ENCODE data around the gene TSPAN18. TPM values are rescaled to one million over a fixed set of nuclear protein-coding genes. Genes with fewer than 3 reads are reported as not detected.

Gene TSPAN18
- total and polyA plus RNA-seq, 2 donors, result 32.2 to 36.9 TPM

GRCh38 chr11:44940835-44941234 is 214.1 kb downstream of the TSPAN18 start:
- H3K27ac ChIP-seq (ENCODE audit: low read depth), result no peak overlapping the region
- DNase-seq (ENCODE audit: extremely low spot score), result no peak
- no peaks in the 10 kb centered on the region for H3K36me3 ChIP-seq (ENCODE audit: insufficient read depth)
- H3K4me1 ChIP-seq (ENCODE audit: insufficient read depth), result no peaks in the 10 kb centered on the region
- no peak overlapping the region for H3K4me3 ChIP-seq (ENCODE audit: low read depth, low read length)
- 92% methylated on average over 9 of the region's 9 CpGs for WGBS

DNA sequence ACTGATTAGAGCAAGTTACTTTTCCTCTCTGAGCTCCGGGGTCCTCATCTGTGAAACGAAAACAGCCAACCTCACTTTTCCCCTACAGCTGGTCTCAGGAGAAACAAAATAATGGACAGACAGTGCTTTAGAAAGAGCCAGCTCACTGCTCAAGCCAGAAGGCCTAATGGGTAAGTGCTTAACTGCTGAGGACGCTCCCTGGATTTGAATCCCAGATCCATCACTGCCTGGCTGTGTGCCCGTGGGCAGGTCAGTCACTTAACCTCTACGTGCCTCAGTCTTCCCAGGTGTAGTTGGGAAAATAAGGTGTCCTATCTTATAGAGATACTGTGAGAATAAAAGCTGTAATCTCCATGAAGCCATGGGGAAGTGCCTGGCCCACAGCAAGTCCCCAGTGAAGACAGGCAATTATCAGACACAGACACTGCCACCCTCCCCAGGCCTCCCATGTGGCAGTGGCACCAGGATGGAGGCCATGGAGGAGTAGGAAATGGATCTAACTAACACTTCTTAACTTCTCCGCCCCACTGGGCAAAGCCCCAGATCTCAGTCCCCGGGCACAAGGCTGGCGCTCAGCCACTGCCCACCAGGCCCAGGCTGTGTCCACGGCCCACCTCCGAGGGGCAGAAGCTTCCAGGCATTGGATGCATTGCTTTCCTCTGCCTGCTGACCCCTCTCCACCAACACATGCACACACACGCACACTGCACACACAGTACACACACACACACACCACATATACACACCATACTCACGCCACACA is 214.7 kb downstream of the TSPAN18 start:
- Histone ChIP-seq H3K4me3 (ENCODE audit: low read depth, low read length) (no peak overlapping the region), H3K36me3 (ENCODE audit: insufficient read depth) (no peaks in the 10 kb centered on the region), H3K4me1 (ENCODE audit: insufficient read depth) (no peaks in the 10 kb centered on the region), H3K27ac (ENCODE audit: low read depth) (no peak overlapping the region)
- whole genome bisulfite sequencing, result 80% methylated on average over 12 of the region's 12 CpGs
- DNase-seq (ENCODE audit: extremely low spot score), result no peak

- H3K4me1 ChIP-seq (ENCODE audit: insufficient read depth), result no peaks in the 10 kb centered on the region
- H3K4me3 ChIP-seq (ENCODE audit: low read depth, low read length), result no peak overlapping the region
- WGBS, result 93% methylated on average over 10 of the region's 10 CpGs
These were observed 215.5 kb downstream of the TSPAN18 start for GRCh38 chr11:44942029-44942955.

GRCh38 chr11:44943118-44943517 is 216.4 kb downstream of the TSPAN18 start:
- WGBS, result 73% methylated on average over 7 of the region's 7 CpGs

More at GRCh38 chr11:44942029-44942955, 215.5 kb downstream of the TSPAN18 start:
- Histone ChIP-seq H3K27ac (ENCODE audit: low read depth) (no peak overlapping the region), H3K36me3 (ENCODE audit: insufficient read depth) (no peaks in the 10 kb centered on the region)
- DNase-seq (ENCODE audit: extremely low spot score), result no peak

GRCh38 chr11:44943696-44944095 is 216.9 kb downstream of the TSPAN18 start:
- DNase-seq (ENCODE audit: extremely low spot score), result no peak
- H3K27ac ChIP-seq (ENCODE audit: low read depth), result no peak overlapping the region
- H3K36me3 ChIP-seq (ENCODE audit: insufficient read depth), result no peaks in the 10 kb centered on the region
- WGBS, result 89% methylated on average over 7 of the region's 7 CpGs
- H3K4me3 ChIP-seq (ENCODE audit: low read depth, low read length), result no peak overlapping the region
- no peaks in the 10 kb centered on the region for H3K4me1 ChIP-seq (ENCODE audit: insufficient read depth)

More at GRCh38 chr11:44943118-44943517, 216.4 kb downstream of the TSPAN18 start:
- no peaks in the 10 kb centered on the region for H3K4me1 ChIP-seq (ENCODE audit: insufficient read depth)
- no peak overlapping the region for H3K27ac ChIP-seq (ENCODE audit: low read depth)
- H3K36me3 ChIP-seq (ENCODE audit: insufficient read depth), result no peaks in the 10 kb centered on the region
- no peak for DNase-seq (ENCODE audit: extremely low spot score)
- H3K4me3 ChIP-seq (ENCODE audit: low read depth, low read length), result no peak overlapping the region

GRCh38 chr11:44944181-44944852 is 217.6 kb downstream of the TSPAN18 start:
- no peak for DNase-seq (ENCODE audit: extremely low spot score)
- WGBS, result 79% methylated on average over 7 of the region's 7 CpGs
- Histone ChIP-seq H3K4me3 (ENCODE audit: low read depth, low read length) (no peak overlapping the region), H3K4me1 (ENCODE audit: insufficient read depth) (no peaks in the 10 kb centered on the region), H3K36me3 (ENCODE audit: insufficient read depth) (no peaks in the 10 kb centered on the region), H3K27ac (ENCODE audit: low read depth) (no peak overlapping the region)

DNA sequence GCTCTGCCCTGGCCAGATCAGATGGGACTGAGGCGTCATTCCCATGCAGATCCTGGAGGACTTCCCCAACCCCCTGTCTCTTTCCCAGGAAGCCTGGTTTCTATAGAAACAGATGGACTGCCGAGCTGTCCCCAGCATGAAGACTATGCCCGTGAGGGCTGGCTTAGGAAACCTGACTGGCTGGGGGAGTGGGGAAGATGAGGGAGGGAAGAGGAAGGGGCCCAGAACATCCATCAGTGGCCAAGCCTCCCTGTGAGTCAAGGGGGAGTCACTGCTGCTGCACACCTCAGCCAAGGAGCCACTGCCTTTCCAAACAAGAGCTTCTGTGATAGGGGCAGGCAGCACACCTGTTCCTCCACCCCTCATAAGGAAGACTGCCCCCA is 218.1 kb downstream of the TSPAN18 start:
- Histone ChIP-seq H3K4me1 (ENCODE audit: insufficient read depth) (no peaks in the 10 kb centered on the region), H3K27ac (ENCODE audit: low read depth) (no peak overlapping the region), H3K4me3 (ENCODE audit: low read depth, low read length) (no peak overlapping the region), H3K36me3 (ENCODE audit: insufficient read depth) (no peaks in the 10 kb centered on the region)
- DNase-seq (ENCODE audit: extremely low spot score), result no peak
- 71% methylated on average over 3 of the region's 3 CpGs for WGBS

DNA sequence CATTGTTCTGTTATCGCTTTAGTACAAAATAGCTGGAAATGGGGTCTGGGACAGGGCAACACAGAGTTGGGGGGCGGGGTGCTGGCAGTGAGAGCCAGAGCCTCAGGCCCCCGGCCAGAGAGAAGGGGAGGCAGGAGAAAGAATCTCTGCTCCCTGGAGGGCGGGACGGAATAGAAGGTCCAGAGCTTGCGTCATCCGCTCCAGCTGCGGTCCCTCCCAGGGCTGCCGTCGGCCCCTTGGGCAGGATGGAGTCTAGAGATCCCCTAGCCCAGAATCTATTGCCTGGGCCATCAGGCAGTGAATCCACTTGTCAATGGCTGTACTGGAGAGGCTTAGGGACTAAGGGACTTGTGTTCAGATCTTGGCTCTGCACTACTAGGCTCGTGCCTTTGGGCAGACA is 218.9 kb downstream of the TSPAN18 start:
- 70% methylated on average over 11 of the region's 11 CpGs for WGBS
- Histone ChIP-seq H3K4me1 (ENCODE audit: insufficient read depth) (no peaks in the 10 kb centered on the region), H3K27ac (ENCODE audit: low read depth) (no peak overlapping the region), H3K36me3 (ENCODE audit: insufficient read depth) (no peaks in the 10 kb centered on the region), H3K4me3 (ENCODE audit: low read depth, low read length) (no peak overlapping the region)
- no peak for DNase-seq (ENCODE audit: extremely low spot score)

DNA sequence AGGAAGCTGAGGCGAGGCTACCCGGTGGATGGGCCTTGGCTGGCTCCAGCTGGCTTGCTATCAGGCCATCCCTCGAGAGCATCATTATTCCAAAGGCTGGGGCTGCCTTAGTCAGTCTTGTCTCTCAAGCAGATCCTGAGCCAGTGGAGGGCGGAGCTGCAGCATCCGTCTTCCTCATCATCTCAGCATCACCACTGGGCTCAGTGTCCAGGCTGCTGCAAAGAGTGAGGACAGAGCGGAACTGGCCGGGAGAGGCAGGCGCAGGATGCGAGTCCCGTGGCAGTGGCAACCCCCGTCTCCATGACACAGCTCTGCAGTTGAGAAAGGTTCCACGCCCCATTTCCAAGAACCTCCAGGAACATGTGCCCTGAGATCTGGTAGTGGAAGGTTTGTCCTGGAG is 219.5 kb downstream of the TSPAN18 start:
- 71% methylated on average over 12 of the region's 12 CpGs for WGBS
- DNase-seq (ENCODE audit: extremely low spot score), result no peak
- Histone ChIP-seq H3K36me3 (ENCODE audit: insufficient read depth) (no peaks in the 10 kb centered on the region), H3K4me1 (ENCODE audit: insufficient read depth) (no peaks in the 10 kb centered on the region), H3K4me3 (ENCODE audit: low read depth, low read length) (no peak overlapping the region), H3K27ac (ENCODE audit: low read depth) (no peak overlapping the region)

DNA sequence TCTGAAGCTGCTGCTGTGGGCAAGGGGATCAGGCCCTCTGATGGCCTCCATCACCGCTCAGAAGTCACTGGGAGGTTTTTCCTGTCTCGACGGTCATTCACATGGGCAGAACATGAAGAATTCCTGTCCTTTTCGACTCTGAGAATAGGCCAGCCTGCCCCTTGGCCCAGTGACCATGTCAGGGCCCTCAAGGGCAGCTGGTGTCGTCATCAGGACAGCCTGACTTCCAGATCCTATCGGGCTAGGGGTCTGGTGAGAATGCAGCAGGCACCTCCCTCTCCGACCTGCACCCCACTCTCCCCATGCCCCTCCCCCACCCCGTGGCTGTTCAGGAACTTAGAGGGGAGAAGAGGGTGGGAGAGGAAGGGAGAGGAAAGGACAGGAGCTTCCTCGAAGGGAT is 220.4 kb downstream of the TSPAN18 start:
- Histone ChIP-seq H3K36me3 (ENCODE audit: insufficient read depth) (no peaks in the 10 kb centered on the region), H3K4me3 (ENCODE audit: low read depth, low read length) (no peak overlapping the region), H3K4me1 (ENCODE audit: insufficient read depth) (no peaks in the 10 kb centered on the region), H3K27ac (ENCODE audit: low read depth) (no peak overlapping the region)
- 71% methylated on average over 9 of the region's 9 CpGs for WGBS
- DNase-seq (ENCODE audit: extremely low spot score), result no peak

GRCh38 chr11:44948155-44948554 is 221.4 kb downstream of the TSPAN18 start:
- H3K4me3 ChIP-seq (ENCODE audit: low read depth, low read length), result no peak overlapping the region
- H3K27ac ChIP-seq (ENCODE audit: low read depth), result no peak overlapping the region
- H3K4me1 ChIP-seq (ENCODE audit: insufficient read depth), result no peaks in the 10 kb centered on the region
- 96% methylated on average over 3 of the region's 3 CpGs for WGBS
- DNase-seq (ENCODE audit: extremely low spot score), result no peak
- no peaks in the 10 kb centered on the region for H3K36me3 ChIP-seq (ENCODE audit: insufficient read depth)

GRCh38 chr11:44949160-44950030 is 222.6 kb downstream of the TSPAN18 start:
- peak overlapping the region; percentile 12 for H3K27ac ChIP-seq (ENCODE audit: low read depth)
- 7% methylated on average over 57 of the region's 57 CpGs for WGBS
- H3K4me3 ChIP-seq (ENCODE audit: low read depth, low read length), result peak overlapping the region; percentile 81
- H3K4me1 ChIP-seq (ENCODE audit: insufficient read depth), result no peaks in the 10 kb centered on the region
- DNase-seq (ENCODE audit: extremely low spot score), result no peak
- H3K36me3 ChIP-seq (ENCODE audit: insufficient read depth), result no peaks in the 10 kb centered on the region
